ENCODE measurements around the gene ARHGEF2.

ARHGEF2 gene

GRCh38 chr1:155947292-155947691, 31.1 kb downstream of the ARHGEF2 start:
- H3K4me3 ChIP-seq (ENCODE audit: control insufficient read depth, low read depth, low read length), result no peak overlapping the region
- TF ChIP-seq CTCF (IDR thresholded peaks at IDR 0.05; ENCODE audit: control insufficient read depth, insufficient read depth, low read depth, low read length, missing control alignments), result no peak
- no peak for DNase-seq (ENCODE audit: low read depth)

GRCh38 chr1:155946633-155947219, 31.6 kb downstream of the ARHGEF2 start:
- DNase-seq (ENCODE audit: low read depth), result no peak
- no peak overlapping the region for H3K4me3 ChIP-seq (ENCODE audit: control insufficient read depth, low read depth, low read length)
- TF ChIP-seq CTCF (IDR thresholded peaks at IDR 0.05; ENCODE audit: control insufficient read depth, insufficient read depth, low read depth, low read length, missing control alignments), result no peak

GRCh38 chr1:155944444-155944799, 33.9 kb downstream of the ARHGEF2 start:
- TF ChIP-seq CTCF (IDR thresholded peaks at IDR 0.05; ENCODE audit: control insufficient read depth, insufficient read depth, low read depth, low read length, missing control alignments), result no peak
- H3K4me3 ChIP-seq (ENCODE audit: control insufficient read depth, low read depth, low read length), result no peak overlapping the region
- DNase-seq (ENCODE audit: low read depth), result no peak

GRCh38 chr1:155942578-155943141, 35.7 kb downstream of the ARHGEF2 start:
- no peak for DNase-seq (ENCODE audit: low read depth)
- no peak overlapping the region for H3K4me3 ChIP-seq (ENCODE audit: control insufficient read depth, low read depth, low read length)
- no peak for TF ChIP-seq CTCF (IDR thresholded peaks at IDR 0.05; ENCODE audit: control insufficient read depth, insufficient read depth, low read depth, low read length, missing control alignments)

GRCh38 chr1:155941845-155942531, 36.4 kb downstream of the ARHGEF2 start:
- no peak overlapping the region for H3K4me3 ChIP-seq (ENCODE audit: control insufficient read depth, low read depth, low read length)
- no peak for DNase-seq (ENCODE audit: low read depth)
- no peak for TF ChIP-seq CTCF (IDR thresholded peaks at IDR 0.05; ENCODE audit: control insufficient read depth, insufficient read depth, low read depth, low read length, missing control alignments)

GRCh38 chr1:155940993-155941844, 37.1 kb downstream of the ARHGEF2 start, which contains the start of gene RXFP4:
Gene RXFP4, plus strand, starts transcription at chr1:155941638. Its CDS starts 72 bp downstream, at chr1:155941710.
- DNase-seq (ENCODE audit: low read depth), result no peak
- H3K4me3 ChIP-seq (ENCODE audit: control insufficient read depth, low read depth, low read length), result no peak within 1 kb of the TSS
- TF ChIP-seq CTCF (IDR thresholded peaks at IDR 0.05; ENCODE audit: control insufficient read depth, insufficient read depth, low read depth, low read length, missing control alignments), result no peak

Measured in AG09309 (cell line).